ENCODE results near the gene TMEM171.

Gene TMEM171

GRCh38 chr5:73171495-73171894 lies 51.1 kb downstream of the TMEM171 start:
- H3K4me3 ChIP-seq (ENCODE audit: control insufficient read depth, low read depth, low read length) = no peak overlapping the region
- no peak for DNase-seq (ENCODE audit: low read depth)
- TF ChIP-seq, protein P1, sequence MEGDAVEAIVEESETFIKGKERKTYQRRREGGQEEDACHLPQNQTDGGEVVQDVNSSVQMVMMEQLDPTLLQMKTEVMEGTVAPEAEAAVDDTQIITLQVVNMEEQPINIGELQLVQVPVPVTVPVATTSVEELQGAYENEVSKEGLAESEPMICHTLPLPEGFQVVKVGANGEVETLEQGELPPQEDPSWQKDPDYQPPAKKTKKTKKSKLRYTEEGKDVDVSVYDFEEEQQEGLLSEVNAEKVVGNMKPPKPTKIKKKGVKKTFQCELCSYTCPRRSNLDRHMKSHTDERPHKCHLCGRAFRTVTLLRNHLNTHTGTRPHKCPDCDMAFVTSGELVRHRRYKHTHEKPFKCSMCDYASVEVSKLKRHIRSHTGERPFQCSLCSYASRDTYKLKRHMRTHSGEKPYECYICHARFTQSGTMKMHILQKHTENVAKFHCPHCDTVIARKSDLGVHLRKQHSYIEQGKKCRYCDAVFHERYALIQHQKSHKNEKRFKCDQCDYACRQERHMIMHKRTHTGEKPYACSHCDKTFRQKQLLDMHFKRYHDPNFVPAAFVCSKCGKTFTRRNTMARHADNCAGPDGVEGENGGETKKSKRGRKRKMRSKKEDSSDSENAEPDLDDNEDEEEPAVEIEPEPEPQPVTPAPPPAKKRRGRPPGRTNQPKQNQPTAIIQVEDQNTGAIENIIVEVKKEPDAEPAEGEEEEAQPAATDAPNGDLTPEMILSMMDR (conservative IDR thresholded peaks at IDR 0.05; ENCODE audit: control insufficient read depth, insufficient read depth, low read depth, low read length) = no peak

GRCh38 chr5:73172951-73173350 lies 52.6 kb downstream of the TMEM171 start, which contains the start of gene TMEM174:
Gene TMEM174 (plus strand): TSS chr5:73173193. CDS start chr5:73173244, 51 bp downstream.
- TF ChIP-seq, protein P1 (conservative IDR thresholded peaks at IDR 0.05; ENCODE audit: control insufficient read depth, insufficient read depth, low read depth, low read length) = no peak
- H3K4me3 ChIP-seq (ENCODE audit: control insufficient read depth, low read depth, low read length) = no peak within 1 kb of the TSS
- DNase-seq (ENCODE audit: low read depth) = no peak

DNA sequence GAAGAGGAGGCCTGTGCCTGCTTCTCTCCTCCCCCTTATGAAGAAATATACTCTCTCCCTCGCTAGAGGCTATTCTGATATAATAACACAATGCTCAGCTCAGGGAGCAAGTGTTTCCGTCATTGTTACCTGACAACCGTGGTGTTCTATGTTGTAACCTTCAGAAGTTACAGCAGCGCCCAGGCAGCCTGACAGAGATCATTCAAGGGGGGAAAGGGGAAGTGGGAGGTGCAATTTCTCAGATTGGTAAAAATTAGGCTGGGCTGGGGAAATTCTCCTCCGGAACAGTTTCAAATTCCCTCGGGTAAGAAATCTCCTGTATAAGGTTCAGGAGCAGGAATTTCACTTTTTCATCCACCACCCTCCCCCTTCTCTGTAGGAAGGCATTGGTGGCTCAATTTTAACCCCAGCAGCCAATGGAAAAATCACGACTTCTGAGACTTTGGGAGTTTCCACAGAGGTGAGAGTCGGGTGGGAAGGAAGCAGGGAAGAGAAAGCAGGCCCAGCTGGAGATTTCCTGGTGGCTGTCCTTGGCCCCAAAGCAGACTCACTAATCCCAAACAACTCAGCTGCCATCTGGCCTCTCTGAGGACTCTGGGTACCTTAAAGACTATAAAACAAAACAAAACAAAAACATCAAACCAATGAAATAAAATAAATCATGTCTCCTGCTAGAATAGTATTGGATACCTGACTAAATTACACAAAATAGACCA lies 53.9 kb downstream of the TMEM171 start:
- TF ChIP-seq, protein P1 (conservative IDR thresholded peaks at IDR 0.05; ENCODE audit: control insufficient read depth, insufficient read depth, low read depth, low read length) = no peak
- H3K4me3 ChIP-seq (ENCODE audit: control insufficient read depth, low read depth, low read length) = no peak overlapping the region
- DNase-seq (ENCODE audit: low read depth) = no peak

DNA sequence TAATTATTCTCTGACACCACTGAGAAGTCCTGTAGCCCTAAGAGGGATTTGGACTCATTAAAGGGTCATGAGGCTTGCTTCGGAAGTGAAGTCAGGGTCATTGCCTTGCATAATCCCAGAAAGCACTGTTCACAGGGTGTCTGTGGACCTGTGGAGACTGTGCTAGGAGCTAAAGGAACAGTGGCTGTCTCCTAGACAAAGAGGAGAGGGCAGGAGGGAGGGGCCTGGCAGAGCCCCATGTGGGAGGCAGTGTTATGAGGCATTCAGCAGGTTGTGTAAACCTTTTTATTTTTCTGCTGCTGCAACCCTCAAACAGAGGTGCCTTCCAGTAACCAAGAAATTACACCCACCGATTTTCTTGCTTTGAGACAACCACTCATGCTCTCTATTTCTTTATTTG lies 55.9 kb downstream of the TMEM171 start:
- DNase-seq (ENCODE audit: low read depth) = no peak
- no peak overlapping the region for H3K4me3 ChIP-seq (ENCODE audit: control insufficient read depth, low read depth, low read length)
- TF ChIP-seq, protein P1 (conservative IDR thresholded peaks at IDR 0.05; ENCODE audit: control insufficient read depth, insufficient read depth, low read depth, low read length) = no peak

DNA sequence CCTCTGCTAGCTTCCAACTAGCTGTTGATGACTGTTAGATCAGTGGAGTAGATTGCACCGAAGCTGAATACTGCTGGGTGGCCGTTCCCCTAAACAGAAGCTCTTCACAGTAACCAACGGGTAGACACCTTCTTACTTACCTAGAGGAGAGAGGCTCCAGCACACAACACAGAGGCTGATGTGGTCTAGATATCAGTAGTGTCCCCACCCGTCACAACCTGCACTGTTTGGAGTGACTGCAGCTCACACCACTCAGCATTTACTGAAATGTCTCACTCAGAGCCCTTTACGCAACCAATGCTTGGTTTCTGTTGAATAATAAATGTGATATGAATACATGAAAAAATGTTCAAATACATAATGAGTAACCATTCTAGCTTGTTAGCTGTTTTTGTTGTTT lies 57.9 kb downstream of the TMEM171 start:
- TF ChIP-seq, protein P1 (conservative IDR thresholded peaks at IDR 0.05; ENCODE audit: control insufficient read depth, insufficient read depth, low read depth, low read length) = no peak
- DNase-seq (ENCODE audit: low read depth) = no peak

DNA sequence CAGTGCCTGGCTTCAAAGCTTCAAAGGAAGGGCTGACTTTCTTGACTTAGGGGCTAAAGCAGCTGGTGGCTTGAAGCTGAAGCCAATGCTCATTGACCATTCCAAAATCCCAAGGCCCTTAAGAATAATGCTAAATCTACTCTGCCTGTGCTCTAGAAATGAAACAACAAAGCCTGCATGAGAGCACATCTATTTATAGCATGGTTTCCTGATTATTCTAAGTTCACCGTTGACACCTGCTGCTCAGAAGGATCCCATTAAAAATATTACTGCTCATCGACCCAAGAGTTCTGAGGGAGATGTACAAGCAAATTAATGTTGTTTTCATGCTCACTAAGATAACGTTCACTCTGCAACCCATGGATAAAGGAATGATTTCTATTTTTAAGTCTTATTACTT lies 59.4 kb downstream of the TMEM171 start:
- TF ChIP-seq, protein P1 (conservative IDR thresholded peaks at IDR 0.05; ENCODE audit: control insufficient read depth, insufficient read depth, low read depth, low read length) = no peak

More for the DNA sequence above, 57.9 kb downstream of the TMEM171 start:
- H3K4me3 ChIP-seq (ENCODE audit: control insufficient read depth, low read depth, low read length) = no peak overlapping the region

More for the DNA sequence above, 59.4 kb downstream of the TMEM171 start:
- no peak overlapping the region for H3K4me3 ChIP-seq (ENCODE audit: control insufficient read depth, low read depth, low read length)
- no peak for DNase-seq (ENCODE audit: low read depth)
